ENCODE data around the gene SLC22A4.

SLC22A4 gene

GRCh38 chr5:132300577-132301343, 6.6 kb downstream of the SLC22A4 start:
- no peak for DNase-seq

GRCh38 chr5:132301344-132302271, 7.4 kb downstream of the SLC22A4 start:
- no peak for DNase-seq

DNA sequence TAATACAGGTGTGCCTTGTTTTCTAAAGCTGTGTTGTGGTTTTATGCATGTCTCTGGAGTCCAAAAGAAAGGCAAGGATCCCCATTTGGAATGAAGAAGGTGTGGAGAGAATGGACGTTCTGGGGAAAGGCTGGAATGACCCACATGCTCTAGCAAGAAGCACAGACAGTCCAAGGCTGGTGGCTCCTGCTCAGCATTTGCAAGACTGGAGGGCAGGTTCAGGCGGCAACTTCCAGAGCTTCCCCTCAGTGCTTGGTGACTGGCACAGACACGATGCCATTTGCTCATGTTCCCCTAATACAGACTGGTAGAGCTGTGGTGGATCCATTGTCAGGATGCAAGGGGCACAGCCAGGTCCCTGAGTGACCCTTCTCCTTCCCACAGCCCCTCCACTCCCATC, 8.2 kb downstream of the SLC22A4 start:
- no peak for DNase-seq

DNA sequence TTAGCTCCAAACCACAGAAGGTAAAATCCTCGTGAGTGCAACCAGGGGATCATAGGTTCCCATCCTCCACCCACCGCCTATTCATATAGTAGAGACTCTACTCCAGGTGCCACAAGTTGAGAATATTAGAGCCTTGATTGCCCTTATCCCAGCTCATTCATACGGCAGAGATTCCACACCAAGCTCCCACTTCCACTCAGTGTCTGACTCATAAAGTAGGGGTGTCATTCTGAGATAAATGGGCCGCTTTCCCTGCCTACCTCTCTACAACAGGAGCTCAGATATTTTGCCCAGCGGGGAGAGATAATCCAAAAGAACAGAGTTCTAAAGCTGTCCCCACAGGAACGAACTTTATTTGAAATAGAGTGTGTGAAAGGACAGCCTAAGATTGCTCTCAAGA, 9.4 kb downstream of the SLC22A4 start:
- no peak for DNase-seq

DNA sequence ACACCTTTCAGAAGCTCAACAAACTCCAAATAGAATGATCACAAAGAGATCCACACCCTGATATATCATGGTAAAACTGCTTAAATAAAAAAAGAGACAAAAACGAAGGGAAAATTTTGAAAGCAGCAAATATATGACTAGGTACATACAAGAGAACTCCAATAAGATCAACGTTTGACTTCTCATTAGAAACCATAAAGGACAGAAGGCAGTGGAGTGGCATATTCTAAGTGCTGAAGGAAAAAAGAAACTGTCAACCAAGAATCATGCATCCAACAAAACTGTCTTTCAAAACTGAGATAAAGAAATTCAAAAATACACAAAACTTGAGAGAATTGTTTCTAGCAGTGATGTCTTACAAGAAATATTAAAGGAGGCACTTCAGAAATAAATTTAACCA, 11.2 kb downstream of the SLC22A4 start:
- DNase-seq = no peak

GRCh38 chr5:132308701-132309100, 14.5 kb downstream of the SLC22A4 start:
- no peak for DNase-seq

DNA sequence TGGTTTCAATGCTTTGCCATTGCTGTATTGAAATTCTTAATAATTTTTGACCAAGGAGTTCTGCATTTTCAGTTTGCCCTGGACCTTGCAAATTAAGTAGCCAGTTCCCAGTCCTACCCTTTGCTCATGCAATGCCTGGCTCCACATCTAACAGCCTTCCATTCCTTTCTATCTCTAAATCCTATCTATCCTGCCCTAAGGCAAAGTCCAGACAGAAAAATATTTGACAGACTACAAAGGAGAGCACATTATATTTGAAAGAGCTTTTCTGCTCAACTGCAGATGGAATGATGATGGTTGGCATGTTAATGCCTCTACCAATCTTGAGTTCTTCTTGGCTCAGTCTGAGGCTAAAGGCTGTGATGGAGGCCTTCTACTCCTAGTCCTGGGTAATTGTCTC, 15.5 kb downstream of the SLC22A4 start:
- DNase-seq = no peak

DNA sequence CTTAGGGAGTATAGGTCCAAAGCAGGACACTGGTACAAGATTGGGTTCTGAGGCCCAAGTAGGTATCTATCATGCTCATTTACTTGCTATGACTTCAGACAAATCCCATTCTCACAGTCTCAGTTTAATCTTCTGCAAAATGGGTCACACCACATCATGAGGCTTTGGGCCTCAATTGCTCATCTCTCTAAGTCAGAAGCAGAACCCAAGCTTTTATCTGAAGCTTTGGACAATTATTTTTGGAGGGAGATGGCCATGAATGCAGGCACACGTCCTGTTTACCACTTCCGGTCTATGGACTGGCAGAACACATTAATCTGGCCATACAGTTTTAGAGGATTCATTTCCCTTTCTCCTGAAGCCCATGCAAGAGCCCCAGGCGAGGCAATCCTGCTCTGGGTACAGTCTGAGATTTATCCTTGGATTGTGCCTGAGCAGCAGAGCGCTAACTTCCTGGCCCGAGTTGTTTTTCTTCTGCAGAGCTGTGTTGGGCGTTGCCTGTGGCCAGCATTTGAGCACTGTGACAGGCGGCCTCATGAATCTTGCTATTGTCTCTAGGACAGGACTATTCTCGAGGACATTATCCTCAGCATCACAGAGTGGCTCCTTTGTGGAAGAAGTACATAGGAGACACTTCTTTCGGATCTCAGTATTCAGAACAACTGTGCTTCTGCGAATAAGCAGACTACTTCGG, 16.1 kb downstream of the SLC22A4 start:
- no peak for DNase-seq

GRCh38 chr5:132313366-132313765, 19.2 kb downstream of the SLC22A4 start:
- no peak for DNase-seq

DNA sequence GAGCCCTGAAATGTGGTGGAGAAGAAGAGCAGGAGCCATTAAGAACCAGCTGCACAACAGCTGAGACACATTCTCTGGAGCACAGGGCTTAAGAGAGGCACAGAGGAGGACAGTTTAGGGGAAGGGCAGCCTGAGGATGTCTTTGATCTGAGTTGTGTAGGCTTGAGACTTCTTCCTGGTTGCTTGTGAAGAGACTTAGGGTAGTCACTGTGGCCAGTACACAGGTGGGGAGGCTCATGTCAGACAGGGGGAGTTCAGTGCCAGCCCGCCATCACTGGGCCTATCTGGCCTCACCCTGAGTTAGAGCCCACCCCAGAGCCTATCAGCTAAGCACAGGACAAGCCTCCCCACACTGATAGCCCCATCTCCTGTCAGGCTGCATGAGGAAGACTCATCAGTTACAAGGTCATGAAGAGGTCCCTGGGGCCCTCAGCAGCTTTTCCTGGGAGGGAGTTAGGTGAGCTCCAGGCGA, 19.8 kb downstream of the SLC22A4 start:
- DNase-seq = no peak

- DNase-seq = no peak
Measured at GRCh38 chr5:132315529-132316067, 21.4 kb downstream of the SLC22A4 start.

DNA sequence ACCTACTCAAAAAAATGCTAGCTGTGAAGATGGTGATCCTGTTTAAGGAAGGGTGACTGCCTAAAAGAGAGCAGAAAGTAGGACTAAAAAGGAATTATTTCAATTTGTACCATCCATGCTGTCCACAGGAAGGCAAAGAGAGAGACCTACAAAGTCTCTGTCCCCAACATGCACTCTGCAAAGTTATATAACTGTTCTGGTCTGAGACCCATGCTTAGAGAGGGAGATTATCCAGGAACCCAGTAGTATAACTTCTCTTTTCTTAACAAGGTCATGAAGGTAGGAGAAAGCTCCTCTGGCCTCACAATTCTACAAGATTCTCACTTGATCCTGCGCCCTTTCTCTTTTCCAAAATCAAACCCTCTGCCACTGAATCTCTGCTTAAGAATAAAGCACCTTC, 25.8 kb downstream of the SLC22A4 start:
- no peak for DNase-seq

GRCh38 chr5:132321109-132321721, 27.0 kb downstream of the SLC22A4 start:
- DNase-seq = no peak

DNA sequence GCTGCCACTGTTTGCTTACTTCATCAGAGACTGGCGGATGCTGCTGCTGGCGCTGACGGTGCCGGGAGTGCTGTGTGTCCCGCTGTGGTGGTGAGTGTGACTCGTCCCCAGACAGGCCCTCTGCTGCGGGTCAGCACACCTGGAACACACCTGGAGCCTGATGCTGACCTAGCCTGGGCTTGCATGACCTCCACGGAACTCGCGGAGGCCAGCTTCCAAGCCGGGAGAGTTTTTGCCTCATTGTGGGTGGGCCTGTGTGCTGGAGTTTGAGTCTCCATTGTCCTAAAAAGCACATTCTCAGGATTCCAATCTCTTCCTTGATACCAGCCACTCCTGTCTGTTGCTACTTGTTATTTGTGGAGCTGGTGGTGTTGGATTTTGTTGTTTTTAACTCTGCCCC, 28.1 kb downstream of the SLC22A4 start:
- no peak for DNase-seq

GRCh38 chr5:132323202-132323601, 29.0 kb downstream of the SLC22A4 start:
- no peak for DNase-seq

DNA sequence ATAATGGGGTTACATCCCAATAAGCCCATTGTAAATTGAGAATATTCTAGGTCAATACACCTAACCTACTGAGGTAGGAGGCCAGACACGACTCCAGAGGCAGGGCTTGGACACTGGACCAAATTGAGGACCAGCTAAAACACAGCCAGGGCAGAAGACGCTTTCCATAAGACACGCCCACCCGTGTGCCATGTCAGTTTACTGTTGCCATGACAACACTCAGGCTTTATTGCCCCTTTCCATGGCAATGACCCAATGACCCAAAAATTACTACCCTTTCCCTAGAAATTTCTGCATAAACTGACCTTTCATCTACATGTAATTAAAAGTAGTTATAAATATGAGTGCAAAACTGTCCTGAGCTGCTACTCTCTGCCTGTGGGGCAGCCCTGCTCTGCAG, 31.5 kb downstream of the SLC22A4 start:
- DNase-seq = no peak

- DNase-seq = no peak
Measured at GRCh38 chr5:132327252-132327955, 33.2 kb downstream of the SLC22A4 start.

- no peak for DNase-seq
Measured at GRCh38 chr5:132334812-132335211, 40.6 kb downstream of the SLC22A4 start.

- no peak for DNase-seq
Measured at GRCh38 chr5:132335402-132335801, 41.2 kb downstream of the SLC22A4 start.

- DNase-seq = no peak
Measured at GRCh38 chr5:132339502-132339901, 45.3 kb downstream of the SLC22A4 start.

- no peak for DNase-seq
Measured at GRCh38 chr5:132342291-132343180, 48.3 kb downstream of the SLC22A4 start.

All from CD4-positive, alpha-beta T cell treated with Interleukin-17A for 1 hour (primary cell).